ENCODE data around the gene PRR35.

Gene PRR35
- 0 to 0.35 (median 0.09) reads per million in 3 donors for total RNA-seq

DNA sequence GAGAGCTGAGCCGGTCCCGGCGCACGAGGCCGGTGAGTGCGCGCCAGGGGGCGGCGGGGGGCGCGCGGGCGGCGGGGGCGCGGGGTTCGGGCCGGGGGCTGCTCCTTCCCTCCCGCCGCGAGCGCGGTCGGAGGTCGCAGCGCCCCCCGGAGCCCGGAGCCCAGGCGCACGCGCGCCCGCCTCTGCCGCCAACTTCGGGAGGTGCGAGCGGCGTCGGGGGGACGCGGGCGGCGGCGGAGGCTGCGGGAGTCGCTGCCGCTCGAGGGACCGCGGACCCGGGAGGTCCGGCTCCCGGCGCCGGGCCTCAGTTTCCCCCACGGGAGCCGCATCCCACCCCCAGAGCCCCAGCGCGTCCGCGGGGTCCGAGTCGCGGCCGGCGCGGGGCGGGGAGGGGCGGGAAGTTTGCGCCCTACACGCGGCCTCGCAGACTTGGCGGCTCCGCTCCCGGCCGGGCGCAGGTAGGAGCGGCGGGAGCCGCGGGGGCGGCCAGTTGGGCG is at the start of gene PRR35:
Gene PRR35, plus strand, starts transcription at position 191 of the 497 bp plus-strand sequence. CDS start 2,901 bp downstream, outside the sequence.
- Histone ChIP-seq H3K27me3 (replicated peaks; ENCODE audit: control insufficient read depth, insufficient read depth, low read length, poor library complexity, severe bottlenecking) (peaks cover 22% of the 10 kb centered on the region), H3K9me3 (ENCODE audit: control insufficient read depth, low read length) (no peaks in the 10 kb centered on the region), H3K36me3 (ENCODE audit: control insufficient read depth, insufficient read depth, low read length) (no peaks in the 10 kb centered on the region), H3K27ac (ENCODE audit: insufficient read depth, low read length, poor library complexity, severe bottlenecking) (no peak within 1 kb of the TSS), H3K4me3 (ENCODE audit: insufficient read depth, low read depth, low read length, poor library complexity, severe bottlenecking) (no peak within 1 kb of the TSS), H3K4me1 (ENCODE audit: control insufficient read depth, insufficient read depth, low read length, poor library complexity, severe bottlenecking) (no peaks in the 10 kb centered on the region)
- DNase-seq: no peak

GRCh38 chr16:512802-513201 is 47.4 kb upstream of the PRR35 start:
- H3K27ac ChIP-seq (ENCODE audit: insufficient read depth, low read length, poor library complexity, severe bottlenecking): no peak overlapping the region
- no peak overlapping the region for H3K4me3 ChIP-seq (ENCODE audit: insufficient read depth, low read depth, low read length, poor library complexity, severe bottlenecking)
- H3K4me1 ChIP-seq (ENCODE audit: control insufficient read depth, insufficient read depth, low read length, poor library complexity, severe bottlenecking): no peaks in the 10 kb centered on the region
- H3K9me3 ChIP-seq (ENCODE audit: control insufficient read depth, low read length): no peaks in the 10 kb centered on the region
- H3K27me3 ChIP-seq (replicated peaks; ENCODE audit: control insufficient read depth, insufficient read depth, low read length, poor library complexity, severe bottlenecking): no peaks in the 10 kb centered on the region
- DNase-seq: no peak
- H3K36me3 ChIP-seq (ENCODE audit: control insufficient read depth, insufficient read depth, low read length): peaks cover 10% of the 10 kb centered on the region

DNA sequence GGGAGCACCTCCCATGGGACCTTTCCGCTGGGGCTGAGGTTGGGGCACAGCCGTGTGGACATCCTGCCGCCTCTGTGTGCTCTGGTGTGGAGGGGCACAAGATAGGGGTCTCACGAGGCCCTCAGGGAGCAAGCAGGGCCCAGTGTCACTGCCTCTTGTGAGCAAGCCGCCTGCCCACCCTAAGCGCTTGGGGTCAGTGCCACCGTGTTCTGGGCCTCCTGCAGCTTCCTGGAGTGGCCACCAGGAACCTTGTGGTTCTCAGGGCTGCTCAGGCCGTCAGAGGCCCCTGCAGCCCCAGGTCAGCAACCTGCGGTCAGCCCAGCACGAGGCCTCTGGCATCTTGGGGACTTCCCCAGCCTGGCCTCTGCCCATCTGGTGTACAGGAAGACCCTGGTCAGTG is 46.2 kb upstream of the PRR35 start:
- Histone ChIP-seq H3K4me1 (ENCODE audit: control insufficient read depth, insufficient read depth, low read length, poor library complexity, severe bottlenecking) (no peaks in the 10 kb centered on the region), H3K9me3 (ENCODE audit: control insufficient read depth, low read length) (no peaks in the 10 kb centered on the region), H3K36me3 (ENCODE audit: control insufficient read depth, insufficient read depth, low read length) (peaks cover 10% of the 10 kb centered on the region), H3K4me3 (ENCODE audit: insufficient read depth, low read depth, low read length, poor library complexity, severe bottlenecking) (no peak overlapping the region), H3K27me3 (replicated peaks; ENCODE audit: control insufficient read depth, insufficient read depth, low read length, poor library complexity, severe bottlenecking) (no peaks in the 10 kb centered on the region), H3K27ac (ENCODE audit: insufficient read depth, low read length, poor library complexity, severe bottlenecking) (no peak overlapping the region)
- no peak for DNase-seq

- Histone ChIP-seq H3K4me1 (ENCODE audit: control insufficient read depth, insufficient read depth, low read length, poor library complexity, severe bottlenecking) (no peaks in the 10 kb centered on the region), H3K27me3 (replicated peaks; ENCODE audit: control insufficient read depth, insufficient read depth, low read length, poor library complexity, severe bottlenecking) (no peaks in the 10 kb centered on the region), H3K36me3 (ENCODE audit: control insufficient read depth, insufficient read depth, low read length) (peaks cover 10% of the 10 kb centered on the region), H3K4me3 (ENCODE audit: insufficient read depth, low read depth, low read length, poor library complexity, severe bottlenecking) (no peak overlapping the region), H3K27ac (ENCODE audit: insufficient read depth, low read length, poor library complexity, severe bottlenecking) (no peak overlapping the region), H3K9me3 (ENCODE audit: control insufficient read depth, low read length) (no peaks in the 10 kb centered on the region)
- DNase-seq: no peak
Measured at GRCh38 chr16:515175-515938, 44.8 kb upstream of the PRR35 start.

DNA sequence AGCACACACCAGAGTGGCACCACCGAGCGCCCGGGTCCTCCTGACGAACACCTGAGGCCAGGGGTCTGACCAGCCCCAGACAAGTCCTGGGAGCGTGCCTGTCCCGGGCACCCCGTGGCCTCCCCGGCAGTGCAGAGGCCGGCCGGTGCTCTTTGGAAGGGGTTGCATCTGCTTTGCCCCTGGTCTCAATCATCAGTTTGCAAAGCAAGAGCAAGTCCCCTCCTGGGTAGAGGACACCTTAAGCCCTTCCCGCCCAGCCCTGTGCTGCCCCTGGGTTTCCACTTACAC is 44.3 kb upstream of the PRR35 start:
- no peaks in the 10 kb centered on the region for H3K9me3 ChIP-seq (ENCODE audit: control insufficient read depth, low read length)
- no peak overlapping the region for H3K4me3 ChIP-seq (ENCODE audit: insufficient read depth, low read depth, low read length, poor library complexity, severe bottlenecking)
- DNase-seq: no peak
- H3K27ac ChIP-seq (ENCODE audit: insufficient read depth, low read length, poor library complexity, severe bottlenecking): no peak overlapping the region
- peaks cover 12% of the 10 kb centered on the region for H3K36me3 ChIP-seq (ENCODE audit: control insufficient read depth, insufficient read depth, low read length)
- no peaks in the 10 kb centered on the region for H3K4me1 ChIP-seq (ENCODE audit: control insufficient read depth, insufficient read depth, low read length, poor library complexity, severe bottlenecking)
- H3K27me3 ChIP-seq (replicated peaks; ENCODE audit: control insufficient read depth, insufficient read depth, low read length, poor library complexity, severe bottlenecking): no peaks in the 10 kb centered on the region

DNA sequence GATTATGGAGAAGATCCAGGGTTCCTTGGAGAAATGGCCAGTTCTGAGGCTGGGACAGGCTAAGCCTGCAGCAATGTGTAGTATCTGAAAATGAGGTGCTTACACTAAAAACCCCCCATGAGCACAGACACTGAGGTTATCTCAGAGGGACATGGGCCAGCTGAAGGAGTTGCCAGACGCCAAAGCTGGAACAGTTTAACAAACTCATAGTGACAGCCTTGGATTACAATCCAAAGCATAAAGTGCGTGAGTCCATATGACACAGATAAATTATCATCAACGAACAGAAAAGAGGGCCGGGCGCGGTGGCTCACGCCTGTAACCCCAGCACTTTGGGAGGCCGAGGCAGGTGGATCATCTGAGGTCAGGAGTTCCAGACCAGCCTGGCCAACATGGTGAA is 43.9 kb upstream of the PRR35 start:
- Histone ChIP-seq H3K4me3 (ENCODE audit: insufficient read depth, low read depth, low read length, poor library complexity, severe bottlenecking) (no peak overlapping the region), H3K27me3 (replicated peaks; ENCODE audit: control insufficient read depth, insufficient read depth, low read length, poor library complexity, severe bottlenecking) (no peaks in the 10 kb centered on the region), H3K27ac (ENCODE audit: insufficient read depth, low read length, poor library complexity, severe bottlenecking) (no peak overlapping the region), H3K9me3 (ENCODE audit: control insufficient read depth, low read length) (no peaks in the 10 kb centered on the region), H3K4me1 (ENCODE audit: control insufficient read depth, insufficient read depth, low read length, poor library complexity, severe bottlenecking) (no peaks in the 10 kb centered on the region), H3K36me3 (ENCODE audit: control insufficient read depth, insufficient read depth, low read length) (peaks cover 12% of the 10 kb centered on the region)
- DNase-seq: no peak

DNA sequence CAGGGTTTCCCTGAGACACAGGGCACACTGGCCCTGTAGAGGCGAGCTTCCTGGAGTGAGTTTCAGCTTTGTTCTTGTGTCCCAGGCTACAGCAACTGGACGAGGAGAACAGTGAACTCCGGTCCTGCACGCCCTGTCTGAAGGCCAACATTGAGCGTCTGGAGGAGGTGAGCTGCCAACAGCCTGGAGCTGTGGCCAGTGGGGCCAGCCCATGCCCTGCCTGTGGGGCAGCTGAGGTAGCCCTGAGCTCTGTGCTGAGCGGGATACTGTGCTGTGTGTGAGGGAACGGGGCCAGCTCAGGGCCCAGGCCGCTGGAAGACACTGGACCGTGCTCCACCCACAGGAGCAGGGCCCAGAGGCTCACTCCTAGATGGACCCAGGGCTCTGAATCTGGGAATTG is 41.3 kb upstream of the PRR35 start:
- DNase-seq: no peak
- Histone ChIP-seq H3K36me3 (ENCODE audit: control insufficient read depth, insufficient read depth, low read length) (peaks cover 12% of the 10 kb centered on the region), H3K4me3 (ENCODE audit: insufficient read depth, low read depth, low read length, poor library complexity, severe bottlenecking) (no peak overlapping the region), H3K4me1 (ENCODE audit: control insufficient read depth, insufficient read depth, low read length, poor library complexity, severe bottlenecking) (no peaks in the 10 kb centered on the region), H3K27me3 (replicated peaks; ENCODE audit: control insufficient read depth, insufficient read depth, low read length, poor library complexity, severe bottlenecking) (no peaks in the 10 kb centered on the region), H3K9me3 (ENCODE audit: control insufficient read depth, low read length) (no peaks in the 10 kb centered on the region), H3K27ac (ENCODE audit: insufficient read depth, low read length, poor library complexity, severe bottlenecking) (no peak overlapping the region)

GRCh38 chr16:519425-519824 is 40.8 kb upstream of the PRR35 start:
- Histone ChIP-seq H3K36me3 (ENCODE audit: control insufficient read depth, insufficient read depth, low read length) (peaks cover 12% of the 10 kb centered on the region), H3K9me3 (ENCODE audit: control insufficient read depth, low read length) (no peaks in the 10 kb centered on the region), H3K4me1 (ENCODE audit: control insufficient read depth, insufficient read depth, low read length, poor library complexity, severe bottlenecking) (no peaks in the 10 kb centered on the region), H3K27ac (ENCODE audit: insufficient read depth, low read length, poor library complexity, severe bottlenecking) (no peak overlapping the region), H3K27me3 (replicated peaks; ENCODE audit: control insufficient read depth, insufficient read depth, low read length, poor library complexity, severe bottlenecking) (no peaks in the 10 kb centered on the region), H3K4me3 (ENCODE audit: insufficient read depth, low read depth, low read length, poor library complexity, severe bottlenecking) (no peak overlapping the region)
- DNase-seq: no peak

DNA sequence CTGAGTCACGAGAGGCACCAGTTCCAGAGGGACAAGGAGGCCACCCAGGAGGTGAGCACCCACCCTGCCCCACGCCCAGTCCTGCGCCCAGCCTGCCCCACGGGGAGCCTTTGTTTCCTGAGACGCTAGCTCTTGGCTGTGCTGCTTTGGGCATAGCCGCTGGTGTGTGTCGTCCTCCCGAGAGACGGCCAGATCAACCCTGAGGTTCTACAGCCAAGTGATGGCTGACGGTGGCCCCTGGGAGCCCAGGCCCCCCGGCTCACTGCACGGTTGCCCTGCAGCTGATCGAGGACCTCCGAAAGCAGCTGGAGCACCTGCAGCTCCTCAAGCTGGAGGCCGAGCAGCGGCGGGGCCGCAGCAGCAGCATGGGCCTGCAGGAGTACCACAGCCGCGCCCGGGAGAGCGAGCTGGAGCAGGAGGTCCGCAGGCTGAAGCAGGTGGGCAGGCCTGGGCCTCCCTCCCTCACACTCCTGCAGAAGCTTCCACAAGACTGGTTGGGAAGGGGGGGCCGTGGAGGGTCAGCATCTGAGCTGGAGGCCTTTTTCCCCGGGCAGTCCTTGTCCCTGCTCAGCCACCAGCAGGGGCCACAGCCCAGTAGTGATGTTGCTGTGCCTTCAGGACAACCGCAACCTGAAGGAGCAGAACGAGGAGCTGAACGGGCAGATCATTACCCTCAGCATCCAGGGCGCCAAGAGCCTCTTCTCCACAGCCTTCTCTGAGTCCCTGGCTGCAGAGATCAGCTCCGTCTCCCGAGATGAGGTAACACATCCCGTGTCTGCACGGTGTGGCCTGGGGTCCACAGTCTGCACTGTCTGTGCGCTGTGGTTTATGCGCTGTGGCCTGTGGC is 40.1 kb upstream of the PRR35 start:
- no peak overlapping the region for H3K4me3 ChIP-seq (ENCODE audit: insufficient read depth, low read depth, low read length, poor library complexity, severe bottlenecking)
- peaks cover 12% of the 10 kb centered on the region for H3K36me3 ChIP-seq (ENCODE audit: control insufficient read depth, insufficient read depth, low read length)
- H3K9me3 ChIP-seq (ENCODE audit: control insufficient read depth, low read length): no peaks in the 10 kb centered on the region

DNA sequence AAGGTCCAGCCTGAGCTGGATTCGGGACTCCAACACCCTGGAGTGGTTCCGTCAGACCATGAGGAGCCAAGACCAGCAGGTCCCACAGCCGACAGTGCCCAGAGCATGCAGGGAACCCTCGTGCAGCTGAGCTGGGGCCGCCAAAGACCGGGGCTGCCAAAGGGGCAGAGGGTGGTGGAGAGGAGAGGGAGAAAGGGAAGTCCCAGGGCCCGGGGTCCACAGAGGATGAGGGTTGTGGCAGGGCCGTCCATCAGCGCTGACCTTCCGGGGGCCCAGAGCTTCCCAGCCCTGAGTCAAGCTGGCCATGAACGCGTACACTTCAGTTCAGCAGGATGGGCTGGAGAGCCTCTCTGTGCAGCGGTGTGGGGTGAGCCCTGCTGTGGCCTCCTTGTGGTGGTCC is 39.3 kb upstream of the PRR35 start:
- H3K27me3 ChIP-seq (replicated peaks; ENCODE audit: control insufficient read depth, insufficient read depth, low read length, poor library complexity, severe bottlenecking): no peaks in the 10 kb centered on the region
- no peaks in the 10 kb centered on the region for H3K9me3 ChIP-seq (ENCODE audit: control insufficient read depth, low read length)
- H3K4me3 ChIP-seq (ENCODE audit: insufficient read depth, low read depth, low read length, poor library complexity, severe bottlenecking): no peak overlapping the region
- H3K36me3 ChIP-seq (ENCODE audit: control insufficient read depth, insufficient read depth, low read length): peaks cover 7% of the 10 kb centered on the region
- H3K27ac ChIP-seq (ENCODE audit: insufficient read depth, low read length, poor library complexity, severe bottlenecking): no peak overlapping the region
- H3K4me1 ChIP-seq (ENCODE audit: control insufficient read depth, insufficient read depth, low read length, poor library complexity, severe bottlenecking): peaks cover 2% of the 10 kb centered on the region
- DNase-seq: no peak

More for the DNA sequence above, 40.1 kb upstream of the PRR35 start:
- no peaks in the 10 kb centered on the region for H3K4me1 ChIP-seq (ENCODE audit: control insufficient read depth, insufficient read depth, low read length, poor library complexity, severe bottlenecking)
- no peak for DNase-seq
- no peaks in the 10 kb centered on the region for H3K27me3 ChIP-seq (replicated peaks; ENCODE audit: control insufficient read depth, insufficient read depth, low read length, poor library complexity, severe bottlenecking)
- no peak overlapping the region for H3K27ac ChIP-seq (ENCODE audit: insufficient read depth, low read length, poor library complexity, severe bottlenecking)

Data from effector memory CD4-positive, alpha-beta T cell (primary cell).